ENCODE data around the gene TSHZ2.

Gene TSHZ2

DNA sequence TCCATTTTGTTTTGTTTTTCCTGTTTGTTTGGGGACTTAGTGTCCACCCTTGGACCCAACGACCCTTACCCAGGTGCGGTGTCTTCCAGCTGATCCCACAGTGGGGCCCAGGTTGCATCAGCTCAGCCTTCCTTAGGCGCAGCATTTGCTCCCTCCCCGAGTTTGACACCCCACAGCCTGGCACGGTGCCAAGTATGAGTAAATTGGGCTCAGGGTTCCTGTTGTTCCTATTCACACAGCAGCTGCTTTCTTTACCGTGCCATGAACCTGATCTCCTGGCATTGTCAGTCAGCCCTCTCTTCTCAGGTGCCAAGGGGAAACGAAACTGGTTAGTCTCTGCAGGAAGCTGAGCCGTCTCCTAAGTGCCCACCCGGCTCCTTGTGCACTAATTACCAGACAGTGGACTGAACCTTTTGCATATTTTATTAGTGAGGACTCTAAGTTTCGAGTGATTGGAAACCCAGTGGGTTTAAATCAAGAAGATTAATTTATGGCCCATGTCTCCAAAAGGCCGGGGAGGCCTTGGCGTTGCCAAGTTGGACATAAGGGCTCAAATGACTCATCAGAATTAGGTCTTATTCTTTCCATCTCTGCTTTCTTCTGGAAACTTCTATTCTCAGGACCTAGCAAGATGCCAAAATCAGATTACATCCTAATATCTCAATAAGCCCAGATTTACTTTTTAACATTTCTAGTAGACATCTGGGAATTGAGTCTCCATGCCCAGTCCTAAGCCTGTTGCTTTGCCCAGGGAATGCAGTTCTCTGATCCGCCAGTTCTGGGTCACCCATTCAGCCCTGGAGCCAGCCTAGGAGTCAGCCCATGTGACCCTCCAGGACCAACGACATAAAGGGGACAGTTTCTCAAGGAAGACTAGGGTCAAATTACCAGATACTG, 68.8 kb downstream of the TSHZ2 start:
- TF ChIP-seq, protein P1, sequence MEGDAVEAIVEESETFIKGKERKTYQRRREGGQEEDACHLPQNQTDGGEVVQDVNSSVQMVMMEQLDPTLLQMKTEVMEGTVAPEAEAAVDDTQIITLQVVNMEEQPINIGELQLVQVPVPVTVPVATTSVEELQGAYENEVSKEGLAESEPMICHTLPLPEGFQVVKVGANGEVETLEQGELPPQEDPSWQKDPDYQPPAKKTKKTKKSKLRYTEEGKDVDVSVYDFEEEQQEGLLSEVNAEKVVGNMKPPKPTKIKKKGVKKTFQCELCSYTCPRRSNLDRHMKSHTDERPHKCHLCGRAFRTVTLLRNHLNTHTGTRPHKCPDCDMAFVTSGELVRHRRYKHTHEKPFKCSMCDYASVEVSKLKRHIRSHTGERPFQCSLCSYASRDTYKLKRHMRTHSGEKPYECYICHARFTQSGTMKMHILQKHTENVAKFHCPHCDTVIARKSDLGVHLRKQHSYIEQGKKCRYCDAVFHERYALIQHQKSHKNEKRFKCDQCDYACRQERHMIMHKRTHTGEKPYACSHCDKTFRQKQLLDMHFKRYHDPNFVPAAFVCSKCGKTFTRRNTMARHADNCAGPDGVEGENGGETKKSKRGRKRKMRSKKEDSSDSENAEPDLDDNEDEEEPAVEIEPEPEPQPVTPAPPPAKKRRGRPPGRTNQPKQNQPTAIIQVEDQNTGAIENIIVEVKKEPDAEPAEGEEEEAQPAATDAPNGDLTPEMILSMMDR (IDR thresholded peaks at IDR 0.05; ENCODE audit: low read depth, low read length), result no peak

DNA sequence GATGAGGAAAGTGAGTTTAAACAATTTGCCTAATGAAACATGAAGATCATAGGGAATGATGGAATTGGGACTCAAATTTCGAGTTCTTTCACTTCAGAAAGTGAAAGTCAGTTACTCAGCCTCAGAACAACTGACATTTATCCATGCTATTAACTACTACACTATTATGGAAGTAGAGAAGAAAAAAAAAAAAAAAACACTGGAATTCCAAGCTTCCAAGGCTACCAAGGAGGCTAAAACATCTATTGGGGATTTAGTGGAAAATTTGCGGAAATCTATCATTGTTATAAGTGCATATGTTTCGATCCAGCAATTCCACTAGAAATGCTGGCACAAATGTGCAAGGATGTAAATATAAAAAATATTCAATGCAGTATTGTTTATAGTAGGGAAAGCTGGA, 70.4 kb downstream of the TSHZ2 start:
- no peak overlapping the region for H3K4me3 ChIP-seq (ENCODE audit: low read depth, low read length)
- DNase-seq, result no peak
- TF ChIP-seq, protein P1 (IDR thresholded peaks at IDR 0.05; ENCODE audit: low read depth, low read length), result no peak
- peaks cover 3% of the 10 kb centered on the region; the same call in 1 of the 2 replicates for H3K36me3 ChIP-seq
- H3K4me1 ChIP-seq, result peaks cover 7% of the 10 kb centered on the region
- no peaks in the 10 kb centered on the region for H3K27me3 ChIP-seq
- no peaks in the 10 kb centered on the region; the same call in 1 of the 2 replicates for H3K9me3 ChIP-seq

More for the DNA sequence above, 68.8 kb downstream of the TSHZ2 start:
- Histone ChIP-seq H3K36me3 (no peaks in the 10 kb centered on the region), H3K27me3 (no peaks in the 10 kb centered on the region), H3K4me1 (peaks cover 11% of the 10 kb centered on the region), H3K4me3 (ENCODE audit: low read depth, low read length) (no peak overlapping the region), H3K9me3 (no peaks in the 10 kb centered on the region; the same call in 1 of the 2 replicates)
- no peak for DNase-seq

DNA sequence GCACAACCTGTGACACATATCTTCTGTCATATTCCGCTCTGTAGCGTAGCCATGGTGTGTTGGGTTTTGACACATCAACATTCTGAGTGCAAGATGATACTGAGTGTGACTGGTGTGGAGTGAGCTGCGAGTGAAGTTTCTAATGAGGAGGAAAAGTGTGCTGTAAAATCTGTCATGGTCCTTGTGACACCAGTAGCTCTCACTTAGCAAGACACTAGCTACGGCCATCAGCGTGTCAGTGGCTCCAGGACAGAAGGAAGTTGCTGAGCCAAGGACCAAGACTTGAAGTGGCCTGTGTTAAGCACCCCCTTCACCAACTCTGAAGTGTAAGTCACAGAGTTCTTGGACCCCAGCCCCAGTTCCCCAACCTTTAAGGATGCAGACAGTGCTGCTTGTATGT, 72.1 kb downstream of the TSHZ2 start:
- no peak for DNase-seq
- Histone ChIP-seq H3K4me1 (peaks cover 7% of the 10 kb centered on the region), H3K27me3 (no peaks in the 10 kb centered on the region), H3K36me3 (peaks cover 3% of the 10 kb centered on the region; the same call in 1 of the 2 replicates), H3K4me3 (ENCODE audit: low read depth, low read length) (no peak overlapping the region), H3K9me3 (no peaks in the 10 kb centered on the region; the same call in 1 of the 2 replicates)
- TF ChIP-seq, protein P1 (IDR thresholded peaks at IDR 0.05; ENCODE audit: low read depth, low read length), result no peak

DNA sequence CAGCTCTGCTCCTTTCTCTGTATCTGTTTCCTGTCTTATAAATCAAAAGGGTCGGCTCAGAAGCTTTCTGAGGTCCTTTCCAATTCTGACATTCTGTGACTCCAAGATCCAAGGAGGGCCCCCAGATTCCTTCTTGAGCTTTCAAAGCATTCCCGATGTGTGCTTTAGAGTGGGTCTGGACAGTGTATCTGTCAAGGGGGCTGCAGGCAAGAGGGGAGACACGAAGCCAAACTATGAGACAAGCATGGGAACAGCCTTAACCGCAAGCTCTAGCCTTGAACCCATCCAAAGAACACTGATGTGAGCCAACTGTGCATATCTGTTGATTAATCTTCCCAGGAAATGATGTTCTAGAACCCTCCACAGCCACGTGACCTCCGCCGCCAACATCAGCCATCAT, 73.8 kb downstream of the TSHZ2 start:
- H3K36me3 ChIP-seq, result peaks cover 3% of the 10 kb centered on the region; the same call in 1 of the 2 replicates
- peaks cover 7% of the 10 kb centered on the region for H3K4me1 ChIP-seq
- no peak overlapping the region for H3K4me3 ChIP-seq (ENCODE audit: low read depth, low read length)
- H3K27me3 ChIP-seq, result no peaks in the 10 kb centered on the region
- no peak for DNase-seq
- TF ChIP-seq, protein P1 (IDR thresholded peaks at IDR 0.05; ENCODE audit: low read depth, low read length), result no peak
- H3K9me3 ChIP-seq, result no peaks in the 10 kb centered on the region; the same call in 1 of the 2 replicates

DNA sequence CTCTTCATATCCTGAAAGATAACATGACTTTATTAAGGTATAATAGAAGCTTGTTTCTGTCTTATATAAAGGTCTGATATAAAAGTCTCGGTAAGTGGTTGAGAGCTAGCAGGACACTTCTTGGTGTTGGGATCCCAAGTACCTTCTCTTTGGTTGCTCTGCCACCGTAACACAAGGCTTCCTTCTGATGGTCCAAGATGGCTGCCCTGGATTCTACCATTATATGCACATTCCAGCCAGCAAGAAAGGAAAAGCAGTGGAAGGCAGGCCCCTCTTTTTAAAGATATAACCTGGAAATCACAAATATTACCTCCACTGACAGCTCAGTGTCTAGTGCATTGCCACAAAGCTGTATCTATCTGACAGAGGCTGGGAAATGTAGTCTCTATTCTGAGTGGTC, 75.0 kb downstream of the TSHZ2 start:
- Histone ChIP-seq H3K27me3 (no peaks in the 10 kb centered on the region), H3K9me3 (no peaks in the 10 kb centered on the region; the same call in 1 of the 2 replicates), H3K4me1 (peaks cover 7% of the 10 kb centered on the region), H3K36me3 (peaks cover 3% of the 10 kb centered on the region; the same call in 1 of the 2 replicates), H3K4me3 (ENCODE audit: low read depth, low read length) (no peak overlapping the region)
- TF ChIP-seq, protein P1 (IDR thresholded peaks at IDR 0.05; ENCODE audit: low read depth, low read length), result no peak
- DNase-seq, result no peak

DNA sequence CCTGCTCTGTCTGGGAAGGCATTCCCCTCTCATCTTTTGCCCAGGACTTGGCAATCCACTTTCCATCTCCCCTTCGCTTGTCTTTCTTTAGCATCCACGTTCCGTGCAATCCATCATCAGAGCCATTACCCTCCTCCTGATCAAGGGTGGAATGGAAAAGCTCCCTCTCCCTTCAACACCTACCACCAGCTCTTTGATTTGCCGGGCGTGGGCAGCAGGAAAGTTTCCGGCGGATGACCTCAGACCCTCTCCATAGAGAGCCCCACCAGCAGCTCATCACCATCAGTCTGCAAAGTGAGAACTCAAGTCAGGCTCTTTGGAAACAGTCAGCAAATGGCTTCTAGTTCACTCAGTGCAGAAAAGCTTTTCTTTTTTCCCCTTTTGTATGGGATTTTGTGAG, 76.2 kb downstream of the TSHZ2 start:
- Histone ChIP-seq H3K4me3 (ENCODE audit: low read depth, low read length) (no peak overlapping the region), H3K27me3 (no peaks in the 10 kb centered on the region), H3K9me3 (no peaks in the 10 kb centered on the region; the same call in 1 of the 2 replicates), H3K4me1 (peaks cover 7% of the 10 kb centered on the region), H3K36me3 (peaks cover 3% of the 10 kb centered on the region; the same call in 1 of the 2 replicates)
- TF ChIP-seq, protein P1 (IDR thresholded peaks at IDR 0.05; ENCODE audit: low read depth, low read length), result no peak
- DNase-seq, result no peak
